OCI-LY7 (cell line): Measurements from ENCODE around the gene KLC3. TPM values are rescaled to one million over a fixed set of nuclear protein-coding genes. Genes with fewer than 3 reads are reported as not detected.
"Not testable (repeated sequence)": the region's sequence is repeated elsewhere in the genome, so short reads cannot be mapped to it uniquely, and the experiment has no call there.

ENCODE experiments used
- BruUV-seq: library from RNA; stranded (reverse); fragments of 400-500 nt; replicated peaks from 2 replicates; lab custom pipeline; 2021; lab: Mats Ljungman, UMichigan
- CTCF ChIA-PET: fragments of 300-600 bp; sonication (Branson Sonifier 250); formaldehyde crosslinking; loops from one replicate; lab custom pipeline; 2022; ENCODE audit warnings: antibody characterized with exemption; ENCODE audit not compliant: unreplicated experiment; lab: Charles Lee
- POLR2A ChIA-PET: fragments of 300-600 bp; sonication (Branson Sonifier 250); formaldehyde crosslinking; loops from one replicate; lab custom pipeline; 2022; ENCODE audit warnings: antibody characterized with exemption; lab: Charles Lee
- DNase-seq: peaks from one replicate; pipeline ENCODE4 v3.0.0-alpha.2; 2015; ENCODE audit warnings: low spot score
- H2AFZ ChIP-seq: fragments of 200-600 bp; sonication (generic), shearing (Covaris generic); 2 replicates; pipeline ENCODE4 v1.6.1; 2014; ENCODE audit warnings: mild to moderate bottlenecking, antibody characterized with exemption, low read length, moderate library complexity
- H3K27ac ChIP-seq: fragments of 200-600 bp; sonication (generic); 2 replicates; pipeline ENCODE4 v1.5.1; 2014; ENCODE audit warnings: mixed run types, low read depth, mild to moderate bottlenecking, moderate library complexity, low read length, inconsistent platforms; ENCODE audit not compliant: poor library complexity, severe bottlenecking
- H3K36me3 ChIP-seq: fragments of 200-600 bp; sonication (generic); 2 replicates; pipeline ENCODE4 v1.6.1; 2014; ENCODE audit warnings: mild to moderate bottlenecking, antibody characterized with exemption, low read length, moderate library complexity, mixed read lengths; ENCODE audit not compliant: insufficient read depth
- H3K4me1 ChIP-seq: fragments of 200-600 bp; sonication (generic); 2 replicates; pipeline ENCODE4 v1.5.1; 2014; ENCODE audit warnings: mild to moderate bottlenecking, low read length; ENCODE audit not compliant: insufficient read depth, poor library complexity, severe bottlenecking
- H3K4me2 ChIP-seq: fragments of 200-600 bp; sonication (generic); 2 replicates; pipeline ENCODE4 v1.6.1; 2014; ENCODE audit warnings: mild to moderate bottlenecking, low read length
- H3K4me3 ChIP-seq: fragments of 200-600 bp; sonication (generic); 2 replicates; pipeline ENCODE4 v1.5.1; 2014; ENCODE audit warnings: mild to moderate bottlenecking, low read depth, low read length; ENCODE audit not compliant: poor library complexity, severe bottlenecking
- H3K79me2 ChIP-seq: fragments of 200-600 bp; sonication (generic); 2 replicates; pipeline ENCODE4 v1.6.1; 2016; ENCODE audit warnings: low read depth, mild to moderate bottlenecking, low read length, moderate library complexity, mixed read lengths; ENCODE audit not compliant: insufficient read depth
- H3K9me2 ChIP-seq: fragments of 200-600 bp; sonication (generic); 2 replicates; pipeline ENCODE4 v1.6.1; 2016; ENCODE audit warnings: mild to moderate bottlenecking, low read length, mixed read lengths; ENCODE audit not compliant: insufficient read depth
- H3K9me3 ChIP-seq: fragments of 200-600 bp; sonication (generic); 2 replicates; pipeline ENCODE4 v1.6.1; 2014; ENCODE audit warnings: mild to moderate bottlenecking, mixed run types, low read length, mixed read lengths
- H4K20me1 ChIP-seq: fragments of 200-600 bp; sonication (generic); 2 replicates; pipeline ENCODE4 v1.6.1; 2014; ENCODE audit warnings: mild to moderate bottlenecking, antibody characterized with exemption, low read length, moderate library complexity, mixed read lengths; ENCODE audit not compliant: insufficient read depth
- EZH2phosphoT487 ChIP-seq: fragments of 200-600 bp; sonication (generic); IDR thresholded peaks from 2 replicates; pipeline ENCODE4 v1.6.1; 2018; ENCODE audit warnings: low read depth, borderline replicate concordance, mild to moderate bottlenecking, mixed run types, antibody characterized with exemption, low read length, moderate library complexity, mixed read lengths
- intact Hi-C: fragments of 100-400 bp; cut with micrococcal nuclease; formaldehyde crosslinking; loops from one replicate; pipeline ENCODE4 v1.10.0; 2022; ENCODE audit not compliant: unreplicated experiment
- total RNA-seq, 2 experiments: library from RNA; depleted of rRNA in 1 of 2; stranded (reverse); fragments of >200 nt in 1 of 2; shearing (Covaris generic) in 1 of 2; gene quantifications; 2 replicates each; pipeline ENCODE4 v1.2.3, GENCODE V29; 2014 to 2022
- TF ChIP-seq, protein P1 (sequence below): fragments of 200-600 bp; sonication (generic); conservative IDR thresholded peaks from 2 replicates; pipeline ENCODE4 v1.5.1; 2014; ENCODE audit warnings: mild to moderate bottlenecking, antibody characterized with exemption, low read length, moderate library complexity, mixed read lengths

KLC3 gene
- total RNA-seq, 2 experiments from 2014 or later: not detected

DNA sequence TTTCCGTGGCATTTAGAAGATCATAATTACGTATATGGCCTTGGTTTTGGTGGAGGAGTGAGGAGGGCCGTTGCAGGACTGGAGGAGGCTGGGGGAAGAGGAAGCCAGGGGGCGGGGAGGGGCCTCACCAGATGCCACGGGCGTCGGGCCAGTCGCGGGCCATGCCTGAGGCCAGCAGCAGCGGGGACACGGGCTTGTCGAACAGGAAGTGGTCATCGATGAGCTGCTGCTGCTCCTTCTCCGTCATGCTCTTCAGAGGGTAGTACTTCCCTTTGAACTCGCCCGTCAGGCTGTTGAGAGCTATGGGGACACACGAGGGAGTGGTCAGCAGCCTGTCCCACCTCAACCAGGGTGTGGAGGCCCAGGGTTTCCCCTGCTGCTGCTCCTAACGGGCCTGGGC lies 28.9 kb upstream of the KLC3 start:
- H2AFZ ChIP-seq: no peak overlapping the region

DNA sequence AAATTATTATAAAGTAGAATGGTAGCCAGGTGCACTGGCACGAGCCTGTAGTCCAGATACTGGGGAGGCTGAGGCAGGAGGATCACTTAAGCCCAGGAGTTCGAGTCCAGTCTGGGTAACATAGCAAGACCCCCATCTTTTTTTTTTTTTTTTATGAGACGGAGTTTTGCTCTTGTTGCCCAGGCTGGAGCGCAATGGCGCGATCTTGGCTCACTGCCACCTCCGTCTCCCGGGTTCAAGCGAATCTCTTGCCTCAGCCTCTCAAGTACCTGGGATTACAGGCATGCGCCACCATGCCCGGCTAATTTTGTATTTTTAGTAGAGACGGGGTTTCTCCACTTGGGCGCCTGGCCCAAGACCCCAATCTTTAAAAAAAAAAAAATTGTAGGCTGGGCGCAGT lies 28.3 kb upstream of the KLC3 start:
- H4K20me1 ChIP-seq, H3K9me3 ChIP-seq, DNase-seq, H3K4me3 ChIP-seq, H3K36me3 ChIP-seq, H2AFZ ChIP-seq, H3K79me2 ChIP-seq, H3K9me2 ChIP-seq, intact Hi-C loops, H3K4me2 ChIP-seq, H3K4me1 ChIP-seq, BruUV-seq, CTCF ChIA-PET, H3K27ac ChIP-seq: not testable (repeated sequence)
- POLR2A ChIA-PET: interaction anchor here (0.5 kb wide), 1 partner anchor 13 kb away, joined by 4 read pairs; no protein-coding TSS in a partner anchor

More for the DNA sequence above, 28.9 kb upstream of the KLC3 start:
- no peak for TF ChIP-seq EZH2phosphoT487
- TF ChIP-seq, protein P1, sequence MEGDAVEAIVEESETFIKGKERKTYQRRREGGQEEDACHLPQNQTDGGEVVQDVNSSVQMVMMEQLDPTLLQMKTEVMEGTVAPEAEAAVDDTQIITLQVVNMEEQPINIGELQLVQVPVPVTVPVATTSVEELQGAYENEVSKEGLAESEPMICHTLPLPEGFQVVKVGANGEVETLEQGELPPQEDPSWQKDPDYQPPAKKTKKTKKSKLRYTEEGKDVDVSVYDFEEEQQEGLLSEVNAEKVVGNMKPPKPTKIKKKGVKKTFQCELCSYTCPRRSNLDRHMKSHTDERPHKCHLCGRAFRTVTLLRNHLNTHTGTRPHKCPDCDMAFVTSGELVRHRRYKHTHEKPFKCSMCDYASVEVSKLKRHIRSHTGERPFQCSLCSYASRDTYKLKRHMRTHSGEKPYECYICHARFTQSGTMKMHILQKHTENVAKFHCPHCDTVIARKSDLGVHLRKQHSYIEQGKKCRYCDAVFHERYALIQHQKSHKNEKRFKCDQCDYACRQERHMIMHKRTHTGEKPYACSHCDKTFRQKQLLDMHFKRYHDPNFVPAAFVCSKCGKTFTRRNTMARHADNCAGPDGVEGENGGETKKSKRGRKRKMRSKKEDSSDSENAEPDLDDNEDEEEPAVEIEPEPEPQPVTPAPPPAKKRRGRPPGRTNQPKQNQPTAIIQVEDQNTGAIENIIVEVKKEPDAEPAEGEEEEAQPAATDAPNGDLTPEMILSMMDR: no peak
- H3K27ac ChIP-seq: no peak overlapping the region
- intact Hi-C loops: no loop called here
- BruUV-seq: no TSS peak
- no peak for DNase-seq
- no peak overlapping the region for H3K4me3 ChIP-seq
- no peaks in the 10 kb centered on the region for H3K79me2 ChIP-seq
- no peak overlapping the region for H3K4me2 ChIP-seq
- no peaks in the 10 kb centered on the region for H4K20me1 ChIP-seq
- ChIA-PET CTCF (no interaction called here), POLR2A (interaction anchor here (0.5 kb wide), 1 partner anchor 13 kb away, joined by 4 read pairs; no protein-coding TSS in a partner anchor)
- no peaks in the 10 kb centered on the region for H3K36me3 ChIP-seq
- H3K9me3 ChIP-seq: no peaks in the 10 kb centered on the region
- no peaks in the 10 kb centered on the region for H3K9me2 ChIP-seq
- H3K4me1 ChIP-seq: peaks cover 4% of the 10 kb centered on the region

DNA sequence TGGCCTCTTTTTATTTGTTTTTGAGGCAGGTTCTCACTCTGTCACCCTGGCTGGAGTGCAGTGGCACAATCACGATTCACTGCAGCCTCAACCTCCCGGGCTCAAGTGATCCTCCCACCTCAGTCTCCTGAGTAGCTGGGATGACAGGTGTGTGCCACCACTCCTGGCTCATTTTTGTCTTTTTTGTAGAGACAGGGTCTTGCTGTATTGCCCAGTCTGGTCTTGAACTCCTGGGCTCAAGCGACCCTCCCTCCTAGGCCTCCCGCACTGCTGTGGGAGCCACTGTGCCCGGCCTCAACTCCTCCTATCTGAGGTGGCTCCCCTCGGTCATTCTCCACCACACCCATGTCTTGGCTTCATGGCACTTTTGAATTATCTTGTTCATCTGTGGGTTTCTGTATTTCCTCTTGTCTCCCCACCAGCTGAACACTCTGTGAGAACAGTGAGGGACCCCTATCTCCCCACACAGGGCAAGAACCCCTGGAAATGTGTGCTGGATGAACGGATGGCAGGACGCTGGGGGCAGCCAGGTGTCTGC lies 25.8 kb upstream of the KLC3 start:
- ChIA-PET CTCF (no interaction called here), POLR2A (no interaction called here)
- BruUV-seq: no TSS peak
- Histone ChIP-seq H2AFZ (no peak overlapping the region), H3K4me1 (no peaks in the 10 kb centered on the region), H3K9me2 (no peaks in the 10 kb centered on the region), H3K36me3 (no peaks in the 10 kb centered on the region), H3K4me3 (no peak overlapping the region), H3K79me2 (no peaks in the 10 kb centered on the region), H3K9me3 (no peaks in the 10 kb centered on the region), H3K27ac (no peak overlapping the region), H4K20me1 (no peaks in the 10 kb centered on the region), H3K4me2 (no peak overlapping the region)
- DNase-seq: no peak
- no peak for TF ChIP-seq EZH2phosphoT487
- TF ChIP-seq, protein P1: no peak
- intact Hi-C loops: no loop called here
